HepG2 (cell line): ENCODE results near the gene PSME3IP1. TPM values are rescaled to one million over a fixed set of nuclear protein-coding genes. Genes with fewer than 3 reads are reported as not detected.

Experiments used
- ATF7 ChIP-seq, 2 experiments: fragments of 450-650 bp in 1 of 2; sonication (generic) in 1 of 2; formaldehyde crosslinking in 1 of 2; IDR thresholded peaks; 2 replicates each; pipeline versions ENCODE4 v1.4.0 to v1.6.1; 2016 to 2020; ENCODE audit warnings: antibody characterized with exemption in 1 of 2, mild to moderate bottlenecking in 1 of 2, missing genetic modification reagents in 1 of 2
- DR1 ChIP-seq: sonication (generic); formaldehyde crosslinking; IDR thresholded peaks from 2 replicates; pipeline ENCODE4 v1.8.0; 2021; ENCODE audit warnings: mild to moderate bottlenecking, missing genetic modification reagents, inconsistent platforms
- EEA1 ChIP-seq: sonication (generic); formaldehyde crosslinking; IDR thresholded peaks from 2 replicates; pipeline ENCODE4 v1.5.1; 2020; ENCODE audit warnings: mild to moderate bottlenecking, missing genetic modification reagents, borderline replicate concordance
- HNF4G ChIP-seq, 2 experiments: sonication (generic) in 1 of 2; formaldehyde crosslinking in 1 of 2; IDR thresholded peaks; 2 replicates each; pipeline versions ENCODE4 v1.4.0 to v1.6.1; 2011 to 2020; ENCODE audit warnings: borderline replicate concordance in 2 of 2, low read depth in 2 of 2, mild to moderate bottlenecking in 2 of 2, low read length in 1 of 2, missing genetic modification reagents in 1 of 2, moderate library complexity in 1 of 2
- NFIC ChIP-seq: IDR thresholded peaks from 2 replicates; pipeline ENCODE4 v1.6.1; 2012; ENCODE audit warnings: mild to moderate bottlenecking, low read length, inconsistent platforms
- NFKBIZ ChIP-seq: IDR thresholded peaks from 2 replicates; pipeline ENCODE4 v1.6.1; 2018; ENCODE audit warnings: missing genetic modification reagents, missing compliant biosample characterization
- ONECUT2 ChIP-seq: sonication (generic); formaldehyde crosslinking; IDR thresholded peaks from 2 replicates; pipeline ENCODE4 v1.4.0; 2020; ENCODE audit warnings: missing genetic modification reagents
- PHF8 ChIP-seq: sonication (generic); formaldehyde crosslinking; IDR thresholded peaks from 2 replicates; pipeline ENCODE4 v1.5.0; 2020; ENCODE audit warnings: missing genetic modification reagents
- POLR2G ChIP-seq: fragments of 200-400 bp; formaldehyde crosslinking; IDR thresholded peaks from 2 replicates; pipeline ENCODE4 v1.6.1; 2018; ENCODE audit warnings: mild to moderate bottlenecking, low read depth, low read length, moderate library complexity
- SNAI1 ChIP-seq: sonication (generic); formaldehyde crosslinking; IDR thresholded peaks from 2 replicates; pipeline ENCODE4 v1.5.0; 2020; ENCODE audit warnings: mild to moderate bottlenecking, missing genetic modification reagents, borderline replicate concordance
- TAF1 ChIP-seq: sonication (generic); formaldehyde crosslinking; IDR thresholded peaks from 2 replicates; pipeline ENCODE4 v1.4.0; 2020; ENCODE audit warnings: missing genetic modification reagents
- ZNF558 ChIP-seq: sonication (generic); formaldehyde crosslinking; IDR thresholded peaks from 2 replicates; pipeline ENCODE4 v1.9.0; 2022; ENCODE audit warnings: mild to moderate bottlenecking, missing genetic modification reagents, borderline replicate concordance
- ZNF775 ChIP-seq: sonication (generic); formaldehyde crosslinking; IDR thresholded peaks from 2 replicates; pipeline ENCODE4 v1.4.0; 2020; ENCODE audit warnings: missing genetic modification reagents, mild to moderate bottlenecking, moderate library complexity, borderline replicate concordance
- polyA plus RNA-seq, 8 experiments: library from polyadenylated mRNA; depleted of rRNA in 3 of 8; stranded (reverse) in 7 of 8; unstranded in 1 of 8; fragments of >200 nt; fragmentation: Illumina TruSeq in 4 of 8; extraction: Trizol in 4 of 8; gene quantifications; 2 replicates each; pipeline versions ENCODE4 v1.2.1 to v1.2.3, GENCODE V29; 2011 to 2016; ENCODE audit warnings: low read depth in 4 of 8, missing spikeins in 1 of 8, mixed read lengths in 1 of 8; ENCODE audit not compliant: insufficient read depth in 1 of 8
- total RNA-seq, 5 experiments: library from RNA; depleted of rRNA; stranded (reverse); fragments of >200 nt; fragmentation: Illumina TruSeq; extraction: Trizol; gene quantifications; 2 replicates each; pipeline ENCODE4 v1.2.3, GENCODE V29; 2016; ENCODE audit warnings: low read depth in 1 of 5
- TF ChIP-seq, protein P1 (sequence below): sonication (generic); formaldehyde crosslinking; IDR thresholded peaks from 2 replicates; pipeline ENCODE4 v1.4.0; 2020; ENCODE audit warnings: missing genetic modification reagents, low read depth, mild to moderate bottlenecking, borderline replicate concordance
- TF ChIP-seq, protein P2 (sequence below): IDR thresholded peaks from 2 replicates; pipeline ENCODE4 v1.4.0; 2020; ENCODE audit warnings: mild to moderate bottlenecking, missing genetic modification reagents
- TF ChIP-seq, protein P3 (sequence below): sonication (generic); formaldehyde crosslinking; IDR thresholded peaks from 2 replicates; pipeline ENCODE4 v1.4.0; 2020; ENCODE audit warnings: missing genetic modification reagents
- TF ChIP-seq, protein P4 (sequence below): sonication (generic); formaldehyde crosslinking; IDR thresholded peaks from 2 replicates; pipeline ENCODE4 v1.8.1; 2023; ENCODE audit warnings: mild to moderate bottlenecking, missing genetic modification reagents, borderline replicate concordance
- TF ChIP-seq, protein P5 (sequence below): sonication (generic); formaldehyde crosslinking; IDR thresholded peaks from 2 replicates; pipeline ENCODE4 v1.8.0; 2022; ENCODE audit warnings: mild to moderate bottlenecking, missing genetic modification reagents; ENCODE audit not compliant: insufficient replicate concordance

PSME3IP1 gene
- total and polyA plus RNA-seq, 2 of the 13 experiments (the other 11 are each of a cell fraction or from before 2014, with no cell fraction given) = 90.8 to 99.8 TPM

DNA sequence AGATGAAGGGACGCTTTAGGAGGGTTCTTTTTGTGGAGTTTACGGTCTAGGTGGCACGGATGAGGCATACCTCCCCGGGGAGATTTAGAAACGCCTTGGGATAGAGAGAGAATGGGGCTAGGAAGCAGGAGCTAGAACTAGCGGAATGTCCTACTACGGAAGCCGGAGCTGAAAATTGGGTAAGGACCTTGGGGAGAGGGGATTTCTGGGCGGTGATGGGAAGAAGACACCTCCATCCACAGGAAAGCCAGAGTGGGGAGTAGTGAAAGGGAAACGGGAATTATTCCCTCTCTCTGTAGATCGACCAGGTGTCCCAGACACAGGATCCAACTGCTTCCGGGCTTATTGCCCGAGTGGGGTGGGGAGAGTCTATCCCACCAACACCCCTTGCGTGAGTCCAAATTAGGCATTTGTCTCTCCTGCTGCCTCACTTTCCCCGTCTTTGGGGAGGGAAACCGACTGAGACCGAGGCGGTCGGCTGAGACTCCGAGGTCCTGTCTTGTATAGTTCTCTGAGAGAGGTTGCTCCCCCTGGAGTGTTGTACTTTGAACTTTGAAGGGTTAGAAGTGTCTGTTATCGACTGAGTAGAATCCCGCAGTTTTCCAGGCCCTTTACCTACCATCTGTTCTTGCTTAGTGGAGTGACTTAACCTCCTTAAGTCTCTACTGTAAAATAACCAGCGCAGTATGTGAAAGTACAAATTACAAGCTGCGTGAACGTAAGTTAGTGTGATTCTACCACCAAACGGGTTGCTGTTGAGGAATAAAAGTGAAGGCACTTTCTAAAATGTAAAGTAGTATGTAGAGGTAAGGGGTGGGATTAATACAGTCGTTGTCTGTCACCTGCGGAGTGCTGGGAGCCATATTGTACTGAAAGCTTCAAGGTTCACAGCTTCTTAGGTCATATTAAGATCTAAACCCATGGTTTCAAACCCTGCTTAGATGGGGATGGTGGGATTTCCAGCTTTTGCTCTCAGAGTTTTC, 1.3 kb upstream of the PSME3IP1 start (continued):
- TF ChIP-seq, protein P1, sequence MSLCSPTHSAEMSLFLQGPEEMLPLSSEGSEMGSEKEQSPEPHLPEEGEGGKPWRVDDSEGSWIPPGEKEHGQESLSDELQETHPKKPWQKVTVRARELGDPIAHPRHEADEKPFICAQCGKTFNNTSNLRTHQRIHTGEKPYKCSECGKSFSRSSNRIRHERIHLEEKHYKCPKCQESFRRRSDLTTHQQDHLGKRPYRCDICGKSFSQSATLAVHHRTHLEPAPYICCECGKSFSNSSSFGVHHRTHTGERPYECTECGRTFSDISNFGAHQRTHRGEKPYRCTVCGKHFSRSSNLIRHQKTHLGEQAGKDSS (CRISPR knock-in tag) = peak; percentile 20; the same call in 1 of the 2 replicates
- TF ChIP-seq PHF8 (no peak; the same call in 1 of the 2 replicates), NFKBIZ (CRISPR knock-in tag) (0 out of 2 replicates have a peak, but pooled peaks have one; percentile 23), NFIC (0 out of 2 replicates have a peak, but pooled peaks have one; percentile 23), TAF1 (CRISPR knock-in tag) (peak; percentile 58), EEA1 (no peak), SNAI1 (CRISPR knock-in tag) (peak; percentile 10; the same call in 1 of the 2 replicates), ONECUT2 (CRISPR knock-in tag) (peak; percentile 51; the same call in 1 of the 2 replicates), HNF4G (IDR thresholded peaks at IDR 0.05; ENCODE audit: borderline replicate concordance, low read depth, low read length) (peak; percentile 68; the same call in 1 of the 2 replicates), HNF4G (CRISPR knock-in tag; IDR thresholded peaks at IDR 0.05; ENCODE audit: borderline replicate concordance, low read depth) (0 out of 2 replicates have a peak, but pooled peaks have one; percentile 42), ATF7 (IDR thresholded peaks at IDR 0.05) (no peak), ATF7 (CRISPR knock-in tag; IDR thresholded peaks at IDR 0.05) (no peak), POLR2G (peak; percentile 74), DR1 (CRISPR knock-in tag) (no peak), ZNF558 (CRISPR knock-in tag) (0 out of 2 replicates have a peak, but pooled peaks have one; percentile 68), ZNF775 (CRISPR knock-in tag) (no peak)
- TF ChIP-seq, protein P2, sequence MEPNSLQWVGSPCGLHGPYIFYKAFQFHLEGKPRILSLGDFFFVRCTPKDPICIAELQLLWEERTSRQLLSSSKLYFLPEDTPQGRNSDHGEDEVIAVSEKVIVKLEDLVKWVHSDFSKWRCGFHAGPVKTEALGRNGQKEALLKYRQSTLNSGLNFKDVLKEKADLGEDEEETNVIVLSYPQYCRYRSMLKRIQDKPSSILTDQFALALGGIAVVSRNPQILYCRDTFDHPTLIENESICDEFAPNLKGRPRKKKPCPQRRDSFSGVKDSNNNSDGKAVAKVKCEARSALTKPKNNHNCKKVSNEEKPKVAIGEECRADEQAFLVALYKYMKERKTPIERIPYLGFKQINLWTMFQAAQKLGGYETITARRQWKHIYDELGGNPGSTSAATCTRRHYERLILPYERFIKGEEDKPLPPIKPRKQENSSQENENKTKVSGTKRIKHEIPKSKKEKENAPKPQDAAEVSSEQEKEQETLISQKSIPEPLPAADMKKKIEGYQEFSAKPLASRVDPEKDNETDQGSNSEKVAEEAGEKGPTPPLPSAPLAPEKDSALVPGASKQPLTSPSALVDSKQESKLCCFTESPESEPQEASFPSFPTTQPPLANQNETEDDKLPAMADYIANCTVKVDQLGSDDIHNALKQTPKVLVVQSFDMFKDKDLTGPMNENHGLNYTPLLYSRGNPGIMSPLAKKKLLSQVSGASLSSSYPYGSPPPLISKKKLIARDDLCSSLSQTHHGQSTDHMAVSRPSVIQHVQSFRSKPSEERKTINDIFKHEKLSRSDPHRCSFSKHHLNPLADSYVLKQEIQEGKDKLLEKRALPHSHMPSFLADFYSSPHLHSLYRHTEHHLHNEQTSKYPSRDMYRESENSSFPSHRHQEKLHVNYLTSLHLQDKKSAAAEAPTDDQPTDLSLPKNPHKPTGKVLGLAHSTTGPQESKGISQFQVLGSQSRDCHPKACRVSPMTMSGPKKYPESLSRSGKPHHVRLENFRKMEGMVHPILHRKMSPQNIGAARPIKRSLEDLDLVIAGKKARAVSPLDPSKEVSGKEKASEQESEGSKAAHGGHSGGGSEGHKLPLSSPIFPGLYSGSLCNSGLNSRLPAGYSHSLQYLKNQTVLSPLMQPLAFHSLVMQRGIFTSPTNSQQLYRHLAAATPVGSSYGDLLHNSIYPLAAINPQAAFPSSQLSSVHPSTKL (CRISPR knock-in tag) = peak; percentile 47; the same call in 1 of the 2 replicates
- TF ChIP-seq, protein P3, sequence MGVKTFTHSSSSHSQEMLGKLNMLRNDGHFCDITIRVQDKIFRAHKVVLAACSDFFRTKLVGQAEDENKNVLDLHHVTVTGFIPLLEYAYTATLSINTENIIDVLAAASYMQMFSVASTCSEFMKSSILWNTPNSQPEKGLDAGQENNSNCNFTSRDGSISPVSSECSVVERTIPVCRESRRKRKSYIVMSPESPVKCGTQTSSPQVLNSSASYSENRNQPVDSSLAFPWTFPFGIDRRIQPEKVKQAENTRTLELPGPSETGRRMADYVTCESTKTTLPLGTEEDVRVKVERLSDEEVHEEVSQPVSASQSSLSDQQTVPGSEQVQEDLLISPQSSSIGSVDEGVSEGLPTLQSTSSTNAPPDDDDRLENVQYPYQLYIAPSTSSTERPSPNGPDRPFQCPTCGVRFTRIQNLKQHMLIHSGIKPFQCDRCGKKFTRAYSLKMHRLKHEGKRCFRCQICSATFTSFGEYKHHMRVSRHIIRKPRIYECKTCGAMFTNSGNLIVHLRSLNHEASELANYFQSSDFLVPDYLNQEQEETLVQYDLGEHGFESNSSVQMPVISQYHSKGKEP (CRISPR knock-in tag) = no peak
- TF ChIP-seq, protein P4, sequence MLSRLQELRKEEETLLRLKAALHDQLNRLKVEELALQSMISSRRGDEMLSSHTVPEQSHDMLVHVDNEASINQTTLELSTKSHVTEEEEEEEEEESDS = 0 out of 2 replicates have a peak, but pooled peaks have one; percentile 39
- TF ChIP-seq, protein P5, sequence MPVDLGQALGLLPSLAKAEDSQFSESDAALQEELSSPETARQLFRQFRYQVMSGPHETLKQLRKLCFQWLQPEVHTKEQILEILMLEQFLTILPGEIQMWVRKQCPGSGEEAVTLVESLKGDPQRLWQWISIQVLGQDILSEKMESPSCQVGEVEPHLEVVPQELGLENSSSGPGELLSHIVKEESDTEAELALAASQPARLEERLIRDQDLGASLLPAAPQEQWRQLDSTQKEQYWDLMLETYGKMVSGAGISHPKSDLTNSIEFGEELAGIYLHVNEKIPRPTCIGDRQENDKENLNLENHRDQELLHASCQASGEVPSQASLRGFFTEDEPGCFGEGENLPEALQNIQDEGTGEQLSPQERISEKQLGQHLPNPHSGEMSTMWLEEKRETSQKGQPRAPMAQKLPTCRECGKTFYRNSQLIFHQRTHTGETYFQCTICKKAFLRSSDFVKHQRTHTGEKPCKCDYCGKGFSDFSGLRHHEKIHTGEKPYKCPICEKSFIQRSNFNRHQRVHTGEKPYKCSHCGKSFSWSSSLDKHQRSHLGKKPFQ (CRISPR knock-in tag) = no peak
